ENCODE measurements around the gene IL12B.
"Not testable (repeated sequence)": the region's sequence is repeated elsewhere in the genome, so short reads cannot be mapped to it uniquely, and the experiment has no call there.

Gene IL12B

GRCh38 chr5:159294921-159295320 is 35.4 kb downstream of the IL12B start:
- DNase-seq (ENCODE audit: low read depth): no peak

GRCh38 chr5:159290741-159291140 is 39.5 kb downstream of the IL12B start:
- peak; percentile 81 for DNase-seq (ENCODE audit: low read depth)

DNA sequence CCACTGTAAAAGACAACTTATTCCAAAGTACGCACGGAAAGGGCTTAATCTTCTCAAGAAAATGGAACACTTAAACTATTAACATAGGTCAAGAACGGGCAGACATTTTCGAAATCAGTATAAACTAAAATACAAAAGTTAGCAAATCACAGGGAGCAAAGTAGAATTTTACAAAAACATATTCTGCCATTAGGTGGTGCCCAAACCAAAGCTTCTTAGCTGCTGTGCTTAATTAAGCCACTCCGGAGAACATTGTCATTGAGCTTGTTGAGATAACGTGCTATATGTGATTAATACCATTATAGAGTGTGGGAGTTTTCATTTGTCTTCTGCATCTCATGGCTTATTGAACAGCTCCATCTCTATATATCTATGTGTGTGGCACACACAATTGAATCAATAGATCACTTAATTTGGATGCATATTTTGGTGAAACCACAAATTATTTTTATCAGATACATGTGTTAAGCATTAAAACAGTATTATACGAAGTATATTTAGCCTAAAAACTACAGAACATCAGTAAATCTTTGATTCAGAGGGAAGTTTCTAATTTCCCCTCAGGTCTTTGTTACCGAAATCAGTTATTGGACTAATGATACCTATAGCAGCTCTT is 43.8 kb downstream of the IL12B start:
- DNase-seq (ENCODE audit: low read depth): peak; percentile 45

DNA sequence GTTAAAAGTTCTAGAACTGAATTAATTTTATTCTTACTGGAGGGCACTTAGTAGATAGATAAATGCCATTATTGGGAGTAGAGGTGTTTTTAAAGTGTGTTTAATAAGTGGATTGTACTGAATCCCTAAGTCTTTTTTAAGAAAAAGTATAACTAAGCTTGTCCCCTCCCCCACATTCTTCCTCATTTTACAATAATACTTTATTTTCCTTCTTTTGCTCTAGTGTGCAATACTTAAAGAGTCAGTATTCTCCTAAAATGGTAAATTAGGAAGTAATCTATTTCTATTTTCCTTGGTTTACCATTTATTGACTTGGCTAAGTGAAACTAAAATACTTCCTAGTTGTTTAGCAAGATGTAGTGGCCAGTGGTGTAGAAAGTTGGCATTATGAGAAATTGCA is 55.6 kb downstream of the IL12B start:
- no peak for DNase-seq (ENCODE audit: low read depth)

GRCh38 chr5:159273923-159274322 is 56.4 kb downstream of the IL12B start:
- DNase-seq (ENCODE audit: low read depth): no peak

- no peak for DNase-seq (ENCODE audit: low read depth)
Observed at GRCh38 chr5:159269723-159270122, 60.6 kb downstream of the IL12B start.

- not testable (repeated sequence) for DNase-seq (ENCODE audit: low read depth)
Observed at GRCh38 chr5:159266764-159267163, 63.5 kb downstream of the IL12B start.

All from iris pigment epithelial cell (primary cell).